HCT116 (cell line): ENCODE results near the gene ACACA. TPM values are rescaled to one million over a fixed set of nuclear protein-coding genes. Genes with fewer than 3 reads are reported as not detected.

ENCODE experiments used
- ATAC-seq: fragments of 200-7000 bp; cut with Tn5 transposase; 2 replicates; pipeline ENCODE4 v1.9.1; 2020; ENCODE audit warnings: mild to moderate bottlenecking, moderate library complexity
- BruUV-seq: library from RNA; stranded (reverse); fragments of 400-500 nt; replicated peaks from 2 replicates; lab custom pipeline; 2021; lab: Mats Ljungman, UMichigan
- CTCF ChIA-PET: fragments of 300-600 bp; sonication (Branson Sonifier 250); formaldehyde crosslinking; loops from one replicate; lab custom pipeline; 2021; ENCODE audit warnings: antibody characterized with exemption; lab: Charles Lee
- POLR2A ChIA-PET: fragments of 300-600, 350-600 bp; sonication (Branson Sonifier 250); formaldehyde crosslinking; loops from one replicate; lab custom pipeline; 2021; ENCODE audit warnings: antibody characterized with exemption; lab: Charles Lee
- RAD21 ChIA-PET, 2 experiments: fragments of 300-600 bp; sonication (Branson Sonifier 250); formaldehyde crosslinking; loops; one replicate each; lab custom pipeline; 2023; ENCODE audit warnings: low total read pairs in 2 of 2; ENCODE audit not compliant: uncharacterized antibody in 2 of 2, unreplicated experiment in 2 of 2, low non-redundant PET in 1 of 2; lab: Charles Lee
- DNase-seq: peaks from one replicate; pipeline ENCODE4 v3.0.0-alpha.2; 2010; ENCODE audit warnings: low read depth, low spot score
- H2AFZ ChIP-seq: fragments of 200-600 bp; shearing (Covaris generic), sonication (generic); 2 replicates; pipeline ENCODE4 v1.6.1; 2017; ENCODE audit warnings: low read depth, mixed run types, mixed read lengths, antibody characterized with exemption, low read length; ENCODE audit not compliant: poor library complexity, severe bottlenecking
- H3K27ac ChIP-seq: 2 replicates; pipeline ENCODE4 v1.5.1; 2012; ENCODE audit warnings: low read depth, low read length
- H3K27me3 ChIP-seq: fragments of 200-600 bp; sonication (generic); 2 replicates; pipeline ENCODE4 v1.6.1; 2016; ENCODE audit warnings: mixed run types, low read length, mixed read lengths; ENCODE audit not compliant: insufficient read depth
- H3K36me3 ChIP-seq, 2 experiments: fragments of 200-500 bp in 1 of 2; fragments of 200-600 bp in 1 of 2; sonication (Bioruptor generic) in 1 of 2; sonication (generic) in 1 of 2; 2 replicates each; pipeline versions ENCODE4 v1.5.1 to v1.6.1; 2014 to 2016; ENCODE audit warnings: low read length in 2 of 2, inconsistent platforms in 1 of 2, mixed read lengths in 1 of 2, mixed run types in 1 of 2; ENCODE audit not compliant: insufficient read depth in 2 of 2, control insufficient read depth in 1 of 2
- H3K4me1 ChIP-seq, 2 experiments: fragments of 200-600 bp in 1 of 2; sonication (generic) in 1 of 2; 2 replicates each; pipeline versions ENCODE4 v1.5.1 to v1.6.1; 2012 to 2017; ENCODE audit warnings: low read length in 2 of 2, inconsistent platforms in 1 of 2, mild to moderate bottlenecking in 1 of 2, mixed read lengths in 1 of 2, mixed run types in 1 of 2, moderate library complexity in 1 of 2; ENCODE audit not compliant: insufficient read depth in 2 of 2, control insufficient read depth in 1 of 2
- H3K4me2 ChIP-seq: fragments of 200-600 bp; sonication (generic); 2 replicates; pipeline ENCODE4 v1.6.1; 2017; ENCODE audit warnings: mixed run types, low read length, mixed read lengths
- H3K4me3 ChIP-seq, 2 experiments: fragments of 200-600 bp in 1 of 2; sonication (generic) in 1 of 2; replicated peaks in 1 of 2; 2 replicates each; pipeline ENCODE4 v1.5.1; 2011 to 2016; ENCODE audit warnings: low read length in 2 of 2, control low read depth in 1 of 2, low read depth in 1 of 2, mild to moderate bottlenecking in 1 of 2, mixed read lengths in 1 of 2, mixed run types in 1 of 2
- H3K79me2 ChIP-seq: fragments of 200-600 bp; sonication (generic); 2 replicates; pipeline ENCODE4 v1.6.1; 2017; ENCODE audit warnings: mild to moderate bottlenecking, mixed run types, low read length, moderate library complexity, mixed read lengths; ENCODE audit not compliant: insufficient read depth
- H3K9ac ChIP-seq: fragments of 200-600 bp; sonication (generic); 2 replicates; pipeline ENCODE4 v1.6.1; 2016; ENCODE audit warnings: low read length, mixed read lengths
- H3K9me2 ChIP-seq: fragments of 200-600 bp; sonication (generic), shearing (Covaris generic); 2 replicates; pipeline ENCODE4 v1.6.1; 2017; ENCODE audit warnings: mixed run types, mild to moderate bottlenecking, moderate library complexity; ENCODE audit not compliant: insufficient read depth
- H3K9me3 ChIP-seq, 2 experiments: fragments of 200-500 bp in 1 of 2; fragments of 200-600 bp in 1 of 2; sonication (Bioruptor generic) in 1 of 2; sonication (generic) in 1 of 2; 2 replicates each; pipeline ENCODE4 v1.6.1; 2014 to 2017; ENCODE audit warnings: low read length in 2 of 2, mixed read lengths in 2 of 2, inconsistent platforms in 1 of 2, low read depth in 1 of 2, mild to moderate bottlenecking in 1 of 2, mixed run types in 1 of 2, moderate library complexity in 1 of 2; ENCODE audit not compliant: control insufficient read depth in 1 of 2, insufficient read depth in 1 of 2
- H4K20me1 ChIP-seq: fragments of 200-600 bp; sonication (generic), shearing (Covaris generic); 2 replicates; pipeline ENCODE4 v1.6.1; 2017; ENCODE audit warnings: mixed run types, mild to moderate bottlenecking, moderate library complexity; ENCODE audit not compliant: insufficient read depth
- ATF3 ChIP-seq: IDR thresholded peaks from 2 replicates; pipeline ENCODE4 v1.6.1; 2012
- CBX3 ChIP-seq: IDR thresholded peaks from 2 replicates; pipeline ENCODE4 v1.6.1; 2012; ENCODE audit warnings: low read depth
- CEBPB ChIP-seq: IDR thresholded peaks from 2 replicates; pipeline ENCODE4 v1.6.1; 2012; ENCODE audit warnings: low read depth
- CTCF ChIP-seq, 3 experiments: fragments of 200-600 bp in 1 of 3; sonication (generic) in 1 of 3; IDR thresholded peaks in 2 of 3; conservative IDR thresholded peaks in 1 of 3; 2 replicates each; pipeline ENCODE4 v1.5.1; 2012 to 2017; ENCODE audit warnings: low read depth in 2 of 3, low read length in 2 of 3, antibody characterized with exemption in 1 of 3, borderline replicate concordance in 1 of 3, control low read depth in 1 of 3, mild to moderate bottlenecking in 1 of 3, mixed read lengths in 1 of 3, mixed run types in 1 of 3, moderate library complexity in 1 of 3; ENCODE audit not compliant: insufficient read depth in 1 of 3
- EGR1 ChIP-seq: IDR thresholded peaks from 2 replicates; pipeline ENCODE4 v1.6.1; 2012; ENCODE audit warnings: low read depth
- ELF1 ChIP-seq: IDR thresholded peaks from 2 replicates; pipeline ENCODE4 v1.6.1; 2012; ENCODE audit warnings: low read depth, borderline replicate concordance
- EZH2 ChIP-seq: fragments of 200-600 bp; sonication (generic); IDR thresholded peaks from 2 replicates; pipeline ENCODE4 v1.6.1; 2017; ENCODE audit warnings: antibody characterized with exemption, mixed run types
- FOSL1 ChIP-seq: IDR thresholded peaks from 2 replicates; pipeline ENCODE4 v1.6.1; 2012; ENCODE audit warnings: low read depth
- JUND ChIP-seq: IDR thresholded peaks from 2 replicates; pipeline ENCODE4 v1.6.1; 2012
- POLR2A ChIP-seq: IDR thresholded peaks from 2 replicates; pipeline ENCODE4 v1.7.0; 2011; ENCODE audit warnings: borderline replicate concordance; ENCODE audit not compliant: insufficient read depth, insufficient read length; ENCODE audit errors: extremely low read depth
- POLR2AphosphoS5 ChIP-seq: IDR thresholded peaks from 2 replicates; pipeline ENCODE4 v1.6.1; 2011; ENCODE audit warnings: mild to moderate bottlenecking, low read depth, low read length, moderate library complexity
- RAD21 ChIP-seq: IDR thresholded peaks from 2 replicates; pipeline ENCODE4 v1.6.1; 2012; ENCODE audit warnings: low read depth, mild to moderate bottlenecking
- REST ChIP-seq: IDR thresholded peaks from 2 replicates; pipeline ENCODE4 v1.6.1; 2012; ENCODE audit warnings: low read depth
- SIN3A ChIP-seq: IDR thresholded peaks from 2 replicates; pipeline ENCODE4 v1.6.1; 2012; ENCODE audit warnings: low read depth
- SP1 ChIP-seq: IDR thresholded peaks from 2 replicates; pipeline ENCODE4 v1.6.1; 2012; ENCODE audit warnings: low read depth
- SRF ChIP-seq: IDR thresholded peaks from 2 replicates; pipeline ENCODE4 v1.6.1; 2012; ENCODE audit warnings: low read depth
- TCF7L2 ChIP-seq: IDR thresholded peaks from 2 replicates; pipeline ENCODE4 v1.7.0; 2011; ENCODE audit warnings: borderline replicate concordance, inconsistent platforms; ENCODE audit not compliant: insufficient read depth, insufficient read length; ENCODE audit errors: extremely low read depth
- YY1 ChIP-seq: IDR thresholded peaks from 2 replicates; pipeline ENCODE4 v1.6.1; 2011; ENCODE audit warnings: low read length, low read depth, moderate library complexity, mild to moderate bottlenecking; ENCODE audit not compliant: insufficient replicate concordance; ENCODE audit errors: extremely low read depth
- ZBTB33 ChIP-seq: IDR thresholded peaks from 2 replicates; pipeline ENCODE4 v1.6.1; 2011; ENCODE audit warnings: mild to moderate bottlenecking, low read length, moderate library complexity; ENCODE audit not compliant: insufficient replicate concordance; ENCODE audit errors: extremely low read depth
- ZFX ChIP-seq: fragments of 450-650 bp; IDR thresholded peaks from 2 replicates; pipeline ENCODE4 v1.6.1; 2017
- intact Hi-C: fragments of 100-400 bp; cut with micrococcal nuclease; formaldehyde crosslinking; loops from 2 replicates; pipeline ENCODE4 v1.10.0; 2022
- total RNA-seq: library from RNA; stranded (reverse); gene quantifications from one replicate; pipeline ENCODE4 v1.2.1, GENCODE V29; 2021; ENCODE audit not compliant: unreplicated experiment

Gene ACACA
- total RNA-seq, 1 experiment from 2014 or later: 161 TPM

- RAD21 ChIA-PET: no interaction called here
- TF ChIP-seq SRF (no peak), TCF7L2 (no peak), CBX3 (no peak), POLR2AphosphoS5 (no peak), ELF1 (no peak), ZBTB33 (no peak), YY1 (no peak), EZH2 (no peak), ATF3 (no peak), RAD21 (no peak), POLR2A (no peak), ZFX (no peak), CTCF (IDR thresholded peaks at IDR 0.05 in 2 of 3, conservative IDR thresholded peaks at IDR 0.05 in 1 of 3; ENCODE audit: borderline replicate concordance in 1 of 3, insufficient read depth in 1 of 3, low read depth in 2 of 3, low read length in 2 of 3) (no peak), FOSL1 (no peak), SP1 (no peak), JUND (no peak), EGR1 (no peak), SIN3A (no peak), REST (no peak), CEBPB (no peak)
These were observed 313.9 kb downstream of the ACACA start for GRCh38 chr17:37092701-37093100.

More at GRCh38 chr17:37092701-37093100, 313.9 kb downstream of the ACACA start:
- H3K9ac ChIP-seq: no peak overlapping the region
- no peak for DNase-seq
- no peaks in the 10 kb centered on the region for H3K9me2 ChIP-seq
- H2AFZ ChIP-seq: no peak overlapping the region
- H3K4me3 ChIP-seq: no peak overlapping the region
- no peaks in the 10 kb centered on the region for H4K20me1 ChIP-seq
- intact Hi-C loops: no loop called here
- H3K27ac ChIP-seq: no peak overlapping the region
- peaks cover 25 to 34% of the 10 kb centered on the region in 2 experiments; a peak in 3 of 4 replicates for H3K36me3 ChIP-seq
- POLR2A ChIA-PET: no interaction called here
- no TSS peak for BruUV-seq
- no peaks in the 10 kb centered on the region for H3K27me3 ChIP-seq
- no peaks in the 10 kb centered on the region for H3K9me3 ChIP-seq
- no peaks in the 10 kb centered on the region for H3K79me2 ChIP-seq
- no peaks in the 10 kb centered on the region for H3K4me1 ChIP-seq
- CTCF ChIA-PET: no interaction called here
- no peak overlapping the region for H3K4me2 ChIP-seq
- ATAC-seq: no peak
